GM04504 (cell line): Measurements from ENCODE around the gene SLC35D2.

ENCODE experiments used
- DNase-seq: peaks from one replicate; pipeline ENCODE4 v3.0.0-alpha.2; 2012; ENCODE audit warnings: low read depth

SLC35D2 gene

GRCh38 chr9:96383165-96383942 lies at the start of gene SLC35D2:
Gene SLC35D2 (minus strand): TSS chr9:96383711. CDS start chr9:96383634, 77 bp downstream.
- DNase-seq, result peak; percentile 32

GRCh38 chr9:96430377-96430776 lies 46.9 kb upstream of the SLC35D2 start:
- no peak for DNase-seq

GRCh38 chr9:96429732-96430131 lies 46.2 kb upstream of the SLC35D2 start:
- no peak for DNase-seq

GRCh38 chr9:96425500-96426169 lies 42.1 kb upstream of the SLC35D2 start:
- DNase-seq, result no peak

- DNase-seq, result no peak
Observed at GRCh38 chr9:96423985-96424336, 40.5 kb upstream of the SLC35D2 start.

- DNase-seq, result no peak
Observed at GRCh38 chr9:96423322-96423984, 39.9 kb upstream of the SLC35D2 start.

GRCh38 chr9:96420468-96421219 lies 37.1 kb upstream of the SLC35D2 start:
- peak; percentile 89 for DNase-seq

- DNase-seq, result no peak
Observed at GRCh38 chr9:96419691-96419969, 36.1 kb upstream of the SLC35D2 start.

- DNase-seq, result peak; percentile 29
Observed at GRCh38 chr9:96418920-96419690, 35.6 kb upstream of the SLC35D2 start.

- DNase-seq, result peak; percentile 97
Observed at GRCh38 chr9:96418083-96418919, 34.8 kb upstream of the SLC35D2 start, which contains the start of gene ZNF367. Gene ZNF367 (minus strand): TSS chr9:96418370. CDS start chr9:96418032, 338 bp downstream.

GRCh38 chr9:96417661-96418082 lies 34.2 kb upstream of the SLC35D2 start:
- no peak for DNase-seq

- peak; percentile 51 for DNase-seq
Observed at GRCh38 chr9:96417051-96417586, 33.6 kb upstream of the SLC35D2 start.

GRCh38 chr9:96413302-96414221 lies 30.1 kb upstream of the SLC35D2 start:
- DNase-seq, result no peak

GRCh38 chr9:96412174-96412913 lies 28.8 kb upstream of the SLC35D2 start:
- no peak for DNase-seq

GRCh38 chr9:96411129-96411838 lies 27.8 kb upstream of the SLC35D2 start:
- DNase-seq, result no peak

GRCh38 chr9:96408409-96409280 lies 25.1 kb upstream of the SLC35D2 start:
- DNase-seq, result no peak
